Hepatocyte (in vitro differentiated cells): ENCODE results near the gene TFE3. TPM values are rescaled to one million over a fixed set of nuclear protein-coding genes. Genes with fewer than 3 reads are reported as not detected.

Experiments
- DNase-seq: peaks from one replicate; pipeline ENCODE4 v3.0.0-alpha.2; 2016; ENCODE audit warnings: low spot score
- H2AFZ ChIP-seq: fragments of 200-600 bp; sonication (generic); 2 replicates; pipeline ENCODE4 v1.6.0; 2016; ENCODE audit warnings: antibody characterized with exemption, mild to moderate bottlenecking
- H3K27ac ChIP-seq: fragments of 200-600 bp; sonication (generic); 2 replicates; pipeline ENCODE4 v1.5.1; 2016; ENCODE audit warnings: mild to moderate bottlenecking
- H3K27me3 ChIP-seq: fragments of 200-600 bp; sonication (generic); 2 replicates; pipeline ENCODE4 v1.6.1; 2016
- H3K36me3 ChIP-seq: fragments of 200-600 bp; sonication (generic); replicated peaks from 2 replicates; pipeline ENCODE4 v1.5.1; 2016; ENCODE audit warnings: low read depth; ENCODE audit not compliant: insufficient read depth
- H3K4me1 ChIP-seq: fragments of 200-600 bp; sonication (generic); 2 replicates; pipeline ENCODE4 v1.5.1; 2016; ENCODE audit warnings: mild to moderate bottlenecking, moderate library complexity; ENCODE audit not compliant: insufficient read depth
- H3K4me2 ChIP-seq: fragments of 200-600 bp; sonication (generic); 2 replicates; pipeline ENCODE4 v1.6.0; 2016
- H3K4me3 ChIP-seq: fragments of 200-600 bp; sonication (generic); 2 replicates; pipeline ENCODE4 v1.5.1; 2016; ENCODE audit warnings: mild to moderate bottlenecking
- H3K79me2 ChIP-seq: fragments of 200-600 bp; sonication (generic); 2 replicates; pipeline ENCODE4 v1.6.0; 2017; ENCODE audit warnings: mild to moderate bottlenecking
- H3K9me2 ChIP-seq: fragments of 200-600 bp; sonication (generic); replicated peaks from 2 replicates; pipeline ENCODE4 v1.6.0; 2017; ENCODE audit warnings: mild to moderate bottlenecking; ENCODE audit not compliant: insufficient read depth
- H3K9me3 ChIP-seq: fragments of 200-600 bp; sonication (generic); 2 replicates; pipeline ENCODE4 v1.5.1; 2016; ENCODE audit warnings: low read depth, mild to moderate bottlenecking
- H4K20me1 ChIP-seq: fragments of 200-600 bp; sonication (generic); 2 replicates; pipeline ENCODE4 v1.6.0; 2016; ENCODE audit warnings: mild to moderate bottlenecking; ENCODE audit not compliant: insufficient read depth, poor library complexity, severe bottlenecking
- CTCF ChIP-seq: fragments of 200-600 bp; sonication (generic); IDR thresholded peaks from 2 replicates; pipeline ENCODE4 v1.5.1; 2016; ENCODE audit warnings: antibody characterized with exemption, mild to moderate bottlenecking; ENCODE audit not compliant: poor library complexity
- EZH2 ChIP-seq: fragments of 200-600 bp; sonication (generic); IDR thresholded peaks from 2 replicates; pipeline ENCODE4 v1.6.1; 2016; ENCODE audit warnings: antibody characterized with exemption, mild to moderate bottlenecking, borderline replicate concordance
- EZH2phosphoT487 ChIP-seq: fragments of 200-600 bp; sonication (generic); IDR thresholded peaks from one replicate; pipeline ENCODE4 v1.6.1; 2018; ENCODE audit warnings: antibody characterized with exemption, mild to moderate bottlenecking, low read depth, moderate library complexity; ENCODE audit not compliant: unreplicated experiment, severe bottlenecking
- WGBS: methylation state at CpG from one replicate; pipeline ENCODE4 v1.1.6; 2016; ENCODE audit warnings: low lambda C conversion rate; ENCODE audit errors: missing lambda C conversion rate; 5-methylcytosine and 5-hydroxymethylcytosine counted together
- polyA plus RNA-seq: library from polyadenylated mRNA; unstranded; fragments of >200 nt; fragmentation: Nextera tagmentation; extraction: Ambion mirVana; gene quantifications from 2 replicates; pipeline ENCODE4 v1.2.1, GENCODE V29; 2016
- total RNA-seq: library from RNA; depleted of rRNA; stranded (reverse); fragments of >200 nt; gene quantifications from 2 replicates; pipeline ENCODE4 v1.2.3, GENCODE V29; 2014

The TFE3 gene
- total and polyA plus RNA-seq, 2 experiments from 2014 or later = 38.3 to 59.8 TPM

GRCh38 chrX:49054073-49054762, 11.1 kb upstream of the TFE3 start:
- peak overlapping the region; percentile 90 for H3K27ac ChIP-seq
- peaks cover 5% of the 10 kb centered on the region for H3K79me2 ChIP-seq
- no peaks in the 10 kb centered on the region for H3K4me1 ChIP-seq
- no peaks in the 10 kb centered on the region for H3K9me3 ChIP-seq
- H3K4me2 ChIP-seq = peak overlapping the region; percentile 79
- no peak for DNase-seq
- no peaks in the 10 kb centered on the region for H3K27me3 ChIP-seq
- H4K20me1 ChIP-seq = no peaks in the 10 kb centered on the region
- H3K4me3 ChIP-seq = peak overlapping the region; percentile 60
- no peak for TF ChIP-seq CTCF
- no peak for TF ChIP-seq EZH2phosphoT487
- no peak for TF ChIP-seq EZH2
- H2AFZ ChIP-seq = peak overlapping the region; percentile 88
- H3K36me3 ChIP-seq = no peaks in the 10 kb centered on the region
- WGBS = 74% methylated on average over 5 of the region's 5 CpGs
- no peaks in the 10 kb centered on the region for H3K9me2 ChIP-seq

- Histone ChIP-seq H3K4me1 (no peaks in the 10 kb centered on the region), H3K27me3 (no peaks in the 10 kb centered on the region), H3K36me3 (no peaks in the 10 kb centered on the region), H3K4me2 (peak overlapping the region; percentile 79), H3K4me3 (peak overlapping the region; percentile 60), H3K79me2 (peaks cover 5% of the 10 kb centered on the region), H3K27ac (peak overlapping the region; percentile 90), H3K9me3 (no peaks in the 10 kb centered on the region), H3K9me2 (no peaks in the 10 kb centered on the region), H2AFZ (peak overlapping the region; percentile 88), H4K20me1 (no peaks in the 10 kb centered on the region)
- peak; percentile 86 for DNase-seq
- TF ChIP-seq EZH2 (no peak), CTCF (no peak), EZH2phosphoT487 (no peak)
- WGBS = 40% methylated on average over 33 of the region's 79 CpGs
These were observed 10.3 kb upstream of the TFE3 start for GRCh38 chrX:49053223-49054072.

- Histone ChIP-seq H3K27me3 (no peaks in the 10 kb centered on the region), H3K9me3 (no peaks in the 10 kb centered on the region), H3K4me1 (peaks cover 16% of the 10 kb centered on the region), H4K20me1 (no peaks in the 10 kb centered on the region), H3K36me3 (no peaks in the 10 kb centered on the region), H3K4me2 (peak overlapping the region; percentile 61), H2AFZ (no peak overlapping the region), H3K4me3 (no peak overlapping the region), H3K9me2 (no peaks in the 10 kb centered on the region), H3K27ac (peak overlapping the region; percentile 49), H3K79me2 (peaks cover 33% of the 10 kb centered on the region)
- TF ChIP-seq CTCF = no peak
- no peak for TF ChIP-seq EZH2
- no peak for TF ChIP-seq EZH2phosphoT487
- WGBS = 53% methylated on average over 13 of the region's 13 CpGs
- DNase-seq = no peak
These were observed 777 bp upstream of the TFE3 start for GRCh38 chrX:49043987-49044281.
